Stimulated activated CD8-positive, alpha-beta memory T cell treated with anti-CD3 and anti-CD28 coated beads, Interleukin-15, amount 100 ng/mL, for 24 hours (primary cell): ENCODE results near the gene PSMC3IP.

Experiments used
- DNase-seq: peaks from one replicate; pipeline ENCODE4 v3.0.0-alpha.2; 2020; ENCODE audit warnings: low read depth

Gene PSMC3IP

GRCh38 chr17:42585353-42585752 is 7.8 kb upstream of the PSMC3IP start:
- no peak for DNase-seq

DNA sequence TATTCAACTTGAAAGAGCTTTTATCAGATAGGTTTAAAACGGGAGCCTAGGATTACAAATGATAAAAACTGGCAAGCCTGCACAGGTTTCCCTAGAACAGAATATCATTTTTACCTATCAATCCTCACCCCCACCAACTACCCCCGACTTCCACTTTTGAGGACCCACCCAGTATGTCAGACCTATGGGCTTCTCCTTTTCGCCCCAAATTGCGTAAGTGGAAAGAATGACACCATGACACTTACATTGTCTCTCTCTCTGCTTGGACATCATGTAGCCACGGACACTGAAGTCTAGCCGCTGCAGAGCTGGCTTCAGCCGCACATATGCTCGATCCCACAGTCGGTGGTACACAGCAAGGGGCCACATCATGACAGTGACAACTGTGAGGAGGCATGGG is 7.4 kb upstream of the PSMC3IP start:
- DNase-seq, result no peak

DNA sequence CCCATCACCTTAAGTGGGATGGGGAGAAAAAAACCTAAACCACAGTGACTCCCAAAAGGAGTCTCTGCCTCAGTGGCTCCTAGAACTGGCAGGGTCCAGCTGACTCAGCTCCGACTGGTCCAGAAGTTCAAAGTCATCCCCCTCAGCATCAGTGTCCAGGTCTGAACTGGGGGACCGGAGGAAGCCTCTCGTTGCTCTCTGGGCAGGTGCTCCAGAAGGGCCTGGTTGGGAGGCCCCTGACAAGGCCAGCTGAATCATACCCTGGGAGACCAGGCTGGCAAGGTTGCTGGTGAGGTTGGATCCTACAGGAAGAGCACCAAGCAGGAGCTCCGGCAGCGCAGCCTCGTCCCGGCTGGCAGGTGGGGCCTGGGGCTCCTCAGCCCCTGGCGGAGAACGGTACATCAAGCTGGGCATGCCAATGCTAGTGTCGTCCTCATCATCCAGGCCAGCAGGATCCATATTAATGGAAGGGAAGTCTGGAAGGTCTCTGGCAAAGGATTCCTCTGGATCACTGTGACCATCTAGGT is 4.3 kb upstream of the PSMC3IP start:
- no peak for DNase-seq

- no peak for DNase-seq
Observed at GRCh38 chr17:42579794-42580551, 2.4 kb upstream of the PSMC3IP start.

GRCh38 chr17:42578282-42578869 is 847 bp upstream of the PSMC3IP start:
- DNase-seq, result no peak

DNA sequence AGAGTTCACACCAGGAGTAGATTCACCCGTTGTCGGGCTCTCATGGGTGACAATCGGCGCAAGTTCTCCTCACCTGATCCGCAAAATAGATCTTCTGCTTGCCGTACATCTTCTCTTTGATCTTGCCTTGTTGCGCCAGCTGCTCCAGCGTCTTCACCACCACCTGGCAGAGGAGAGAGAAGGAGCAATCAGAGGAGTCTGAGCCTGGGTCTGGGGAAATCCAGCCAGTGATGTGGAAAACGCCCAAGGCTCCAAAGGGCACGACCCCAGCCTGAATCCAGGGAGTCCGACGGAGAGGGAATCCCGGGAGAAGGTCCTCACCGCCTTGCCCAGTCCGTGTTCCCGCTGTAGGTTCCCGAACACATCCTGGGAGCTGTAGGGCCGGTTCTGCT is 393 bp downstream of the PSMC3IP start:
- no peak for DNase-seq

GRCh38 chr17:42574463-42574862 is 3.1 kb downstream of the PSMC3IP start:
- no peak for DNase-seq

GRCh38 chr17:42573095-42573494 is 4.4 kb downstream of the PSMC3IP start:
- DNase-seq, result no peak

DNA sequence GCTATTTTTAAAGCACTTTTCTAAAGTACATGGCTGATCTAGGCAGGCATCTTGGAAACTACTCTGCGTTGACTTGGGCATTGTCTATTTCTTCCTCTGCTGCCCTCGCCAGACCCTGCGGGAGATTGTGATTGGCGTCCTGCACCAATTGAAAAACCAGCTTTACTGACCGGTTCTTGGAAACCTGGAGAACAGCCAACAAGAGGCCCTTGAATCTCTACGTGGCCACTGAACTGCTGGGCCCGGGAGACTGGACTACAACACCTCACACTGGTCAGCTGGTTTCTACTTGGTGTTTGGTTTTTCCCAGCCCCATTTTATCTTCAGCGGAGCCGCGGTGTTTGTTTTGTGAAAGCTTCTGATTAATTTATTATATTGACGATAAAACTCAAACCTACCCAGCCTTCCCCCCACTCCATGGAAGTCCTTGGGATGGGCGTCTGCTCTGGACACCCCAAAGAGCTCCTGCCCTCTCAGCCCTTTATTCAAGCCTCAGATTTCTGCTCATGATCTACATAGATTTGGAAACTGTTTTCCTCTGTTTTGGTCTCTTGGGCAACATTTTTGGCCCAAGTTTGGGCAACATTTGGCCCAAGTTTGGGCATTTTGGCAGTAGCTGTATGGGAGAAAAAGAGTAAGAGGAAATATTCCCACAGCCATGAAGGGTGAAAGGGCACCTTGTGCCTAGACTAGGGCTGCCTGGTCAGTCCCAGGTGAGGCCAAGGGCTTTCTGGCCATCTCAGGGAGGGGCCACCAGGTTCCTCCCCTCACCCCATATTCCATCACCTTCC is 5.9 kb downstream of the PSMC3IP start:
- DNase-seq, result no peak

GRCh38 chr17:42568341-42569111 is 9.0 kb downstream of the PSMC3IP start:
- no peak for DNase-seq

- DNase-seq, result peak; percentile 83
Observed at GRCh38 chr17:42566883-42567573, 10.5 kb downstream of the PSMC3IP start, which contains the start of gene MLX. Gene MLX (plus strand): TSS chr17:42567100. CDS start chr17:42567125, 25 bp downstream.

DNA sequence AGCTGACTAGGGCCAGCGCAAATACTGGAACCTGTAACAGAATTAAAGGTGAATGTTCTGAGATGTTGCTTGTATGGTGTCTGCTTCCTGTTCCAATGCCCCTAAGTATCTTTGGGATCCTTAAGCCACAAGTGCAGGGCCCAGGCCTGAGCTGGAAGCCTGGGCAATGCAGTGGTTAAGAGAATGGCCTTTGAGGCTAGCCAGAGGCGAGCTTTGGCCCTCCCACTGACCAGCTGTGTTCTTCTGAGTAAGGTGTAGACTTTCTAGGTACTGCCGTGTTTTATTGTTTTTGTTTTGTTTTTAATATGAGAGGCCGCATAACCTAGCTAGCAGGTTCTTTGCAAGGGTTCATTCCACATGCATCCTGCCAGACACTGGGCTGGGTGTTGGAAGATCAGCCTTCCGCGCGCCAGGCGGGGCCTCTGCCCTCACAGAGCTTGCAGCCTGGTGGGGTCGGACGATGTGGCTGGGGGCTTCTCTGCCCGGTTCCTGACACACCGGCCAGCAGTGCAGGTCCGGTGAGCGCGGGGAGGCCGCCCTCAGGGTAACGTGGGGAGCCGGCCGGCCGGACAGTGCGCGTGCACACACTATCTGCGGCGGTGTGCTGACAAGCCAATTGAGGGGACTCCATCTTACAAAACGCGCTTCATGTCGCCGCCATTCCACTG is 11.2 kb downstream of the PSMC3IP start:
- DNase-seq, result no peak

- no peak for DNase-seq
Observed at GRCh38 chr17:42565523-42566214, 11.9 kb downstream of the PSMC3IP start.

GRCh38 chr17:42564815-42565522 is 12.6 kb downstream of the PSMC3IP start:
- DNase-seq, result no peak

- no peak for DNase-seq
Observed at GRCh38 chr17:42563950-42564349, 13.6 kb downstream of the PSMC3IP start.

- DNase-seq, result no peak
Observed at GRCh38 chr17:42563543-42563942, 14.0 kb downstream of the PSMC3IP start.

GRCh38 chr17:42563143-42563509 is 14.4 kb downstream of the PSMC3IP start:
- DNase-seq, result no peak

DNA sequence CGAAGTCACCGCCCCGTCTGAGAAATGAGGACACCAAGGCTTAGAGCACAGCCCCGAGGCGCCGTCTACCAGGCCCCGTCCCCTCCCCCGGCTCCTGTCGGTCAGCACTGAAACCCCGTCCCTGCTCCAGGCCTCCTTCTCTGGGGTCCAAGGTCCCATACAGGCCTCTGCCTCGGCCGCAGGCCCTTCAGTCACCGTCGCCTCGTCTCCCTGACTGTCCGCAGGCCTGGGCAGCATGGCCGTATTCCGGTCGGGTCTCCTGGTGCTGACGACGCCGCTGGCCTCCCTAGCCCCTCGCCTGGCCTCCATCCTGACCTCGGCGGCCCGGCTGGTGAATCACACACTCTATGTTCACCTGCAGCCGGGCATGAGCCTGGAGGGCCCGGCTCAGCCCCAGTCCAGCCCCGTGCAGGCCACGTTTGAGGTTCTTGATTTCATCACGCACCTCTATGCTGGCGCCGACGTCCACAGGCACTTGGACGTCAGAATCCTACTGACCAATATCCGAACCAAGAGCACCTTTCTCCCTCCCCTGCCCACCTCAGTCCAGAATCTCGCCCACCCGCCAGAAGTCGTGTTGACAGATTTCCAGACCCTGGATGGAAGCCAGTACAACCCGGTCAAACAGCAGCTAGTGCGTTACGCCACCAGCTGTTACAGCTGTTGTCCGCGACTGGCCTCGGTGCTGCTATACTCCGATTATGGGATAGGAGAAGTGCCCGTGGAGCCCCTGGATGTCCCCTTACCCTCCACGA is 15.0 kb downstream of the PSMC3IP start:
- no peak for DNase-seq

- DNase-seq, result peak; percentile 80
Observed at GRCh38 chr17:42561897-42562387, 15.6 kb downstream of the PSMC3IP start, which contains the start of gene COASY. Gene COASY (plus strand): TSS chr17:42562148. CDS start chr17:42562623, 475 bp downstream.
